SHP77 (cell line): ENCODE results near the gene ZMYND11.
"Not testable (repeated sequence)": the region's sequence is repeated elsewhere in the genome, so short reads cannot be mapped to it uniquely, and the experiment has no call there.

ENCODE experiments used
- DNase-seq, 2 experiments: peaks; one replicate each; lab custom pipeline; 2025; lab: John Stamatoyannopoulos, UW

ZMYND11 gene

GRCh38 chr10:132946-133898, 2.0 kb upstream of the ZMYND11 start:
- DNase-seq: no peak

- peak; percentile 2 to 8 for DNase-seq
These were observed 766 bp upstream of the ZMYND11 start for GRCh38 chr10:134247-135131.

DNA sequence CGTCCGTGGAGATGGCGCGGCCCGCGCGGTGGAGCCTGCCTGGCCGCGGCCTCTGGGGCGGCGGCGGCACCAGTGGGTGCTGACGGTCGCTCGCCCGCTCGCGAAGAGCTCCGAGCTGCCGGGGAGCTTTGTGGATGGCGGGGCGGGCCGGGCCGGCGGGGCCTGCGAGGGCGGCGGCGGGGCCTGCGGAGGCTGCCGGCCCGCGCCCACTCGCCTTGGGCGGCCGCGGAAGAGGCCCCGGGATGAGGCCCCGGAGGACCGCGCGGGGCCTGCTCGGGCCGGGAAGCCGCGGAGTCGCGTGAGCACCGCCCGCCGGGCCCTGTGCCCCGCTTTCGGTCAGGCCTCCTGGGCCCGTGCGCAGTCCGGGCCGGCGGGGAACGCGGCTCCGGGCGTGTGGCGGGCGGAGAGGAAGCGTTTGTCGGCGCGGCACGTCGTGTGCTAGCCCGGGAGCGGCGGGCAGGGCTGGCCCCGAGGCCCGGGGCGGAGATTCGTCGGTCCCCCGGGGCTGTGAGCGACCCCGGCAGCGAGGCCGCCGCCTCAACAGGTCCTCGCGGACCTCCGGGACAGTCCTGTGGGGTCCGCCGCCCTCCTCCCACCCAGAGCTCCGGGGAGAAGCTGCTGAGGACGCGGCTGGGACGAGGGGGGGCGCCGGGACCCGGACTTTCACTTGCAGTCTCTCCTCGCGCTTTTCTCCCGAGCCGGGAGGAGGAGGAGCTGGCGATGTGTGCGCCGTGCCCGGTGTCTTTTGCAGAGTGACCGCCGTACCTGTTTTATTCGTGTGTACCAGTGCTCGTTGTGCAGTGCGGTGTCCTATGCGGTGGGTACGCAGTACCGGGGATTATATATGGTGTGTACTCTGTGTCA, 578 bp downstream of the ZMYND11 start:
- DNase-seq: peak; percentile 39 to 53

- DNase-seq: no peak
These were observed 1.2 kb downstream of the ZMYND11 start for GRCh38 chr10:136465-136762.

DNA sequence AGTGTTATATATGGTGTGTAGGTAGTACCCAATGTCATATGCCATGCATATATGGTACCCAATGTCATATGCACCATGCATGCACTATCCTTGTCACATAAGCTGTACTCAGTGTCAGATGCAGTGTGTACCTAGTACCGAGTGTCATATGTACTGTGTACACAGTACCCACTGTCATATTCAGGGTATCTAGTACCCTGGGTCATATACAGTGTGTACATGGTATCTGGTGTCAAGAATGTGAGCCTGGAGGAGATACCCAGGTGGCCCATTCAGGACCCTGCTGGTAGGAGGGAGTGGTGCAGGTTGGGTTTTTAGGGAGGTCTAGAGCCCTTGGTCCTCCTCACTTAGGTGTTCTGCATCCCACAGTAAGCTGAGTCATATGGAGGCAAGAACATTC, 1.8 kb downstream of the ZMYND11 start:
- peak; percentile 47 to 51 for DNase-seq

GRCh38 chr10:137606-138005, 2.4 kb downstream of the ZMYND11 start:
- no peak for DNase-seq

DNA sequence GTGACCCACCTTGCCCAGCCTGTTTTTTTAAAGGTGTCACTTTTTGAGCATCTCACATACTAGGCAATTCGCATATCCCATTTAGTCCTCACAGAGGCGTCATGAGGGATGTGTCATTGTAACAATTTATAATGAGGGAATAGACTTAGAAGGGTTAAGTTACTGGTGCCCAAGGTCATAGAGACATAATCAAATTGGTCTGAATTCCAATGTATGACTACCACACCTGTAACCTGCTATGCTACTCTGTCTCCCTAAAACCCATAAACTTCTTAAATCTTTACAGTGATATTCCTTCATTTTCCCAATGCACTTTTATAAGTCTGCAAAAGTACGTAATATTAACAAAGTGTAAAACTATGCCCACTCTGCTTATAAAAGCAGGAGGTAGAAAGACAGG, 7.1 kb downstream of the ZMYND11 start:
- no peak for DNase-seq

DNA sequence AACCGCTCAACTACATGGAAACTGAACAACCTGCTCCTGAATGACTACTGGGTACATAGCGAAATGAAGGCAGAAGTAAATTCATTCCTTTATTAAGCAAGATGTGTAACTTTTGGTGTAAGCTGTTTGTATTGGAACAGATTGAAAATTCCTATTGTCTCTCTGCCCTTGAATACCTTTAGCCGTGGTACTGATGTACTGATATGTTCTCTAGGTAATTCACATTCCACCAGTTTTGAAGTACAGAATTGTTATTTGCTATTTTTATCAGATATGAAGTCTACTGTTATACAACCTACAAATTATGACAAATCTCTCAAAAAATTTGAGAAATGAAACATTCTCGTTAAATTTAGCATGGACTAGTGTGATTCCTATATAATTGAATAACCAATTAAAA, 17.7 kb downstream of the ZMYND11 start:
- DNase-seq: no peak

DNA sequence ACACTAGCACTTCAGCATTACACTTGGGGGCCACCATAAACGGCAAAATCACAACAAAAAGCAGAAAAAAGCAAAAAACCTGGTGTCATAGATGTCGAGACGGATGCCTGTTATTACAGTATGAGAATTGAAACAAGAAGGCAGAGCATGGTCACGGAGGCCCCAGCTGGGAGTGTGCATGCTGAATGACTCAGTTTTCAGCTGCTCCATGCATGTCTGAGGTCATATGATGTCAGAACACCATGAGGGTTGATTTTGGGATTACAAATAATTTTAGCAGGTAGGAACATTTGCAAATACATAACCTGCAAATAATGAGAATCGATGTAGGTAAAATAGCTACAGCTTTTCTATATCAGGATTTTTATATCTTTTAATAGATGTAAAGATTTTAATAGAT, 19.1 kb downstream of the ZMYND11 start:
- no peak for DNase-seq

DNA sequence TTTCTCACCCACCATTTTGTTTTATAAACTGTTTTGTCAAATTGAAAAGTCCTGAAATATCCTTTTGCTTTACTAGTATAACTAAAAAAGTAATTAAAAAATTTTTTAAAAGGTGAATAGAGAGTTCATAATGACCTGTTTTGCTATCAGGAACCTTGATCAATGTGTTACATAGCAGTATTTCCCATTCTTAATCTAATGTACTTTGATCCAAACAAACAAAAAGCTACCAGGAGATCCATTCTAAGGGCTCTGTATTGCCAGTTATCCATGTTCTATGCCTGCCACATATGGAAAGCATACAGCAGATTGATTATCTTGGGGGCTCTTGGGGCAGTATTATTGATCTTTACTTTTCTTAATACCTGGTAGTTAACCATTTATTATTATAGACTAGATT, 32.1 kb downstream of the ZMYND11 start:
- DNase-seq: no peak

GRCh38 chr10:173741-174140, 38.5 kb downstream of the ZMYND11 start:
- DNase-seq: no peak

GRCh38 chr10:176677-177076, 41.4 kb downstream of the ZMYND11 start:
- DNase-seq: no peak

DNA sequence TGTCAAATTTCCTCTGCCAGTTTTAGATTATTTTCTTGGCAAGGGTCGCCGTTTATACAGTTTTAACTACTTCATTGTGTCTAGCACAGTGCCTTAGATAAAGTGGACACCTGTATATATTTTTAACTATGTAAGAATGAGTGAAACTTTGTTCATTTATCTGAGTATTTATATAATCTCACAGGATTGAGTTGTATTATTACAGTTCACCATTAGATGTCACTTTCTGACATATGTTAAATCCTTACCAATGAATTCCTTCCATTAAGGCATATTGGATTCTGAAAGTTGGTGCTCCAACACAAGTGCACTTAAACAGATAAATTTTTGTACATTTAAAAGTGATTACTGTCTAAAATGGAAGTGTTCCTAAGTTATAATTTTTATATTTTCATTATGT, 43.0 kb downstream of the ZMYND11 start:
- peak; percentile 12 to 22 for DNase-seq

DNA sequence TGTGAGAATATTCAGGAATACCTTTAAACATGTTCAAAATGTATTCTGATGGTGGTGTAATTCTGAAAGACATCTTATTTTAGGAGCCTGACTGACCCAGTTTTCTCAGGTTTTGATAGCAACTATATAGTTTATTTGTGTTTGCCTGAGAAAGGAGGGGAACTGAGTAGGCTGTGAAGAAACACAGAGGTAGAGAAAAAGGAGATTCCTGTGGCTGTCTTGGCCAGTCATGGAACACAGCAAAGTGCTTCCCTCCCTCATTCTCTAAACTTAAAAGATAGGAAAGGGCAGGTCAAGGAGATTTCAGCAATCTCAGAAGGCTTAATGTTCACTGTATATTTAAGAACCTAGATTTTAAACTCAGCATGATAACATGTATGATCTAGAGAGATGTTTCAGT, 43.5 kb downstream of the ZMYND11 start:
- DNase-seq: no peak

DNA sequence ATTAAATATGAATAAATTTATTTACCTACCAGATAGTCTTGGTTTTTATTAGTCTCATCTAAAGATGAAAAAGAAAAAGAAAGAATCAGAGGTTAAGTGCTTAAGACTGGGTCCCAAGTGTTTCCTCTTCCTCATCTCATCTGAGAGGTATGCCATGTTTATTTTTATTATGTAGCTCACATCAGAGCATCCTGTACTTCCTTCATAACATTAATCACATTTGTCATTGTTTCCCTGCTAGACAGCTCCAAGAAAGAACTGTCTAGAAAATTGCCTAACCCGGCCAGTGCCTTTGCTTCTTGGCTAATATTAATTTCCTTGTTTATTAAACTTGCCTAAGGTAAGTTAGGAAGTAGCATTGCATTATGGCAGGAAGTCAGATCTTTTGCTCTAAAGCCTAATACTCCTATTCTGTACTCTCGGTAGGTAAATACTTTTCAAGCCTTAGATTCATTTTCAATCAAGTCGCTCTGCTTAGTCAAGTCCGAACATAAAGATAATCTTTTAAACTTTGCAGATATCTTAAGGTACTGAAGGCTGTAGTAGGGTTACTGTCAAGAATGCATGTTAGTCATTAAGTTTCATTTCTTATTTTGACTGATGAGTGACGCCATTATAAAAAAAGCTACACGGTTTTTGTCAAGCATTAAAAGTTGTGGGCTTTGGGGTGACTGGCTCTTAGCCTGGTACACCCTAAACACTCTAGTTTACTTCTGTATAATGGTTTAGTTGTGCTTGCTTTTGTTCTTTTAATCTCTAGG, 47.4 kb downstream of the ZMYND11 start:
- no peak for DNase-seq

DNA sequence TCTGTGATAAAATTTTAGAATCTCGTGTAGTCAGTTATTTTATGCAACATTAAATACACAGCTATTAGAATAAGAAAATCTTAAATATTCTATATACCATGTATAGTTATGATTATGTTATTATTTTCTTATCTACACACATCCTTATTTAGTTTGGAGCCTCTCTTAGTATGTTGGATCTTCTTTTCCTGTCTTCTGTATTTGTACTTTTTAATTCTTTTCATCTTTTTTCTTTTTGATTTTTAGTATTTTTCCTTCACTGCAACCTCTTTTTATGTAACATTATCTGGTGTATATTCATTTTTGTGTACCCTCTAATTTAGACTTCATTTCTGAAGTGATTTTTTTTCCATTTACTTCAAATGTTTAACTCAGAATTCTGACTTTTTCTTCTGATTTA, 48.9 kb downstream of the ZMYND11 start:
- no peak for DNase-seq

GRCh38 chr10:184911-185310, 49.7 kb downstream of the ZMYND11 start:
- no peak for DNase-seq

DNA sequence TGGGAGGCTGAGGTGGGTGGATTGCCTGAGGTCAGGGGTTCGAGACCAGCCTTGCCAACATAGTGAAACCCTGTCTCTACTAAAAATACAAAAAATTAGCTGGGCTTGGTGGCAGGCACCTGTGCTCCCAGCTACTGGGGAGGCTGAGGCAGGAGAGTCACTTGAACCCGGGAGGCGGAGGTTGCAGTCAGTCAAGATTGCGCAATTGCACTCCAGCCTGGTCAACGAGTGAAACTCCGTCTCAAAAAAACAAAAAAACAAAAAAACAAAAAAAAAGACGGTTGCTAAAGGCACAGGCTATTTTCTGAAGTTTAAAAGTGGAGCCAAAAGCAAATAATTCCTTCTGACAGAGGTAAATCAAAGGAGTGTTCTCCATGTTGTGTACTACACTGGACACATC, 50.3 kb downstream of the ZMYND11 start:
- not testable (repeated sequence) for DNase-seq

DNA sequence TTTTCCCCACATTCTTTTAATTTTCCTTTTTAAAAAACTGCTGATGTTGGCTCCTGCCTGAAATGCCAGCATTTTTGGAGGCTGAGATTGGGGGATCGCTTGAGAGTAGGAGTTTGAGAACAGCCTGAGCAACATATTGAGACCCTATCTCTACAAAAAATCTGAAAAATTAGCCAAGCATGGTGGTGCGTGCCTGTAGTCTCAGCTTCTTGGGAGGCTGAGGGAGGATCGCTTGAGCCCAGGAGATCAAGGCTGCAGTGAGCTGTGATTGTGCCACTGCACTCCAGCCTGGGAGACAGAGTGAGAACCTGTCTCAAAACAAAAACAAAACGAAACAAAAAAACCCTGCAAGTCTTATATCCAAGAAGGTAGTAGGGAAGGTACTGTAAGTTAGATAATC, 51.7 kb downstream of the ZMYND11 start:
- DNase-seq: no peak

DNA sequence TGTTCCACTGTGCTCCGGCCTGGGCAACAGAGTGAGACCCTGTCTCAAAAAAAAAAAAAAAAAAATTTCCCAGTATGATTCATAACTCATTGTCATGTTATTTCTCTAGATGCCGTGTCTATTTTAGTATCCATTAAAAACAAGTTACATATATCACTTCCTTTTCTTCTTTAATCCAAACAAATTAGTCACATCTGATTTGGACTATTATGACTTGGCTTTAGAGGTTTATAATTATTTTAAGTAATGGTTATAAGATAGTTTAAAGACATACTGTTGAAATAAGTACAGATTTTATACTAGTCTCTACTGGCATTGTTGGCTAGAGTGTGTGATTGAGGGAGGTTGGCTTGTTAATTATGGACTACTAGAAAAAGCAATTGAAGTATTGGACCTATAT, 53.3 kb downstream of the ZMYND11 start:
- no peak for DNase-seq

DNA sequence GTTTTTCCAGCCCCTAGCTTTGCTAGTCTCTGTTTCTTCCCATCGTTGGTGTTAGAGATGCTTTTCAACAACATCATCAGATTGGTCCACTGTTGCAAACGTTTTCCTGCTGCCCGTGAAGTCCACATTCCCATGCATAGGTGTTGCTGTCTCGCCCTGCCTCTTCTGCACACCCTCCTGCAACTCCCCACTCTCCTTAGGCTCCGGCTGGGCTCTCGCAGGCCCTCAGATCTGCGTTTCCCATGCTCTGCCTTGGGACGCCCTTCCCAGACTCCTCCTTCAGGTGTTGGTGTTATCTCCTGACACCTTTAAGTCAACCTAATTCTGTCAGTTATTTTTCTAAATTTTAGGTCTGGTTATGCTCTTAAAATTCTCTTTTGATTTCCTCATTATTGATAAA, 55.0 kb downstream of the ZMYND11 start:
- DNase-seq: no peak
